Inflammatory macrophage (primary cell): Measurements from ENCODE around the gene DNAJA4.

Experiments used
- DNase-seq, 2 donors: peaks; one replicate each; pipeline ENCODE4 v3.0.0-alpha.2; 2020 to 2022

DNAJA4 gene

GRCh38 chr15:78282324-78282723 lies 18.0 kb downstream of the DNAJA4 start:
- no peak for DNase-seq

- no peak for DNase-seq
Measured at GRCh38 chr15:78284758-78285157, 20.4 kb downstream of the DNAJA4 start.

GRCh38 chr15:78290222-78290621 lies 25.9 kb downstream of the DNAJA4 start:
- DNase-seq, result no peak

- no peak for DNase-seq
Measured at GRCh38 chr15:78291052-78291451, 26.7 kb downstream of the DNAJA4 start.

- no peak for DNase-seq
Measured at GRCh38 chr15:78291698-78292097, 27.3 kb downstream of the DNAJA4 start.

- no peak for DNase-seq
Measured at GRCh38 chr15:78292219-78292618, 27.9 kb downstream of the DNAJA4 start.

GRCh38 chr15:78299101-78299930 lies 35.0 kb downstream of the DNAJA4 start, which contains the start of gene SKIC8:
Gene SKIC8 (minus strand): TSS chr15:78299609. CDS start chr15:78295686, 3,923 bp downstream.
- peak; percentile 97 for DNase-seq

- DNase-seq, result peak; percentile 42 to 51
Measured at GRCh38 chr15:78301326-78301725, 37.0 kb downstream of the DNAJA4 start.

GRCh38 chr15:78301828-78302227 lies 37.5 kb downstream of the DNAJA4 start:
- DNase-seq, result peak; percentile 85 to 91

GRCh38 chr15:78302579-78303312 lies 38.4 kb downstream of the DNAJA4 start:
- DNase-seq, result peak; percentile 57 to 77

GRCh38 chr15:78304216-78305066 lies 40.1 kb downstream of the DNAJA4 start:
- no peak for DNase-seq

- DNase-seq, result no peak
Measured at GRCh38 chr15:78306176-78306774, 41.9 kb downstream of the DNAJA4 start.

- DNase-seq, result peak; percentile 26 to 42
Measured at GRCh38 chr15:78307976-78308375, 43.6 kb downstream of the DNAJA4 start.

GRCh38 chr15:78308422-78309032 lies 44.2 kb downstream of the DNAJA4 start:
- DNase-seq, result peak; percentile 61 to 62

- no peak for DNase-seq
Measured at GRCh38 chr15:78311292-78311691, 46.9 kb downstream of the DNAJA4 start.

GRCh38 chr15:78312536-78312935 lies 48.2 kb downstream of the DNAJA4 start:
- DNase-seq, result no peak

GRCh38 chr15:78312957-78313356 lies 48.6 kb downstream of the DNAJA4 start:
- DNase-seq, result no peak

GRCh38 chr15:78313383-78313782 lies 49.0 kb downstream of the DNAJA4 start:
- DNase-seq, result no peak

- no peak for DNase-seq
Measured at GRCh38 chr15:78314181-78314581, 49.8 kb downstream of the DNAJA4 start.

- DNase-seq, result no peak
Measured at GRCh38 chr15:78315686-78316282, 51.4 kb downstream of the DNAJA4 start.

GRCh38 chr15:78316283-78317083 lies 52.1 kb downstream of the DNAJA4 start:
- DNase-seq, result no peak
